ENCODE data around the gene ZBTB7C. TPM values are rescaled to one million over a fixed set of nuclear protein-coding genes. Genes with fewer than 3 reads are reported as not detected.

The ZBTB7C gene
- total and polyA plus RNA-seq, 2 of the 4 experiments (the other 2 are of a cell fraction), result not detected

DNA sequence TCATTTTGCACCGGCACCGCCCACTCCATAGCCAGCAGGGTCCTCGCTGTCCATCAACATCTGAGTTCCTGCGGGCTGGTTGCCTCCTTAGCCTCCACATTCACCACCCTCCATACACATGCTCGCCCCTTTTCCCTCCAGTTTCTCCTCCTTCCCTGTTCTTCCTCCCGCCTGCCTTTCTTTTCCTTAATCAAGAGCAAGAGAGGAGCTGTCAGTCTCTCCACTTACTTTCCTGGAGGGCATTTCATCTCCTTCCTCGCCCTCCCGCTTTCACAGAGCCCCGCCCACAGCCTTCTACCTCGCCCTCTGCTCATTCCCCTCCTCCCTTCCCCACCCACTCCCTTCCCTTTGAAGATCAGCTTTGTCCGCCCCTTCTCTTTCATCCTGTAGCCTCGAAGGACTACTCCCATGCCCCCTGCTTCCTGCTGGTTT lies 13.8 kb upstream of the ZBTB7C start:
- peak overlapping the region; percentile 62 for H2AFZ ChIP-seq (replicated peaks; ENCODE audit: low read length, poor library complexity)
- no peak overlapping the region for H4K5ac ChIP-seq (ENCODE audit: low read depth, low read length)
- peaks cover 28% of the 10 kb centered on the region for H3K27me3 ChIP-seq (ENCODE audit: control insufficient read depth, insufficient read depth, low read length)
- H4K91ac ChIP-seq (ENCODE audit: insufficient read depth, low read depth, low read length), result no peak overlapping the region
- H3K23ac ChIP-seq (ENCODE audit: low read depth, low read length), result no peak overlapping the region
- H3K4me3 ChIP-seq (ENCODE audit: insufficient read depth, low read depth, low read length), result no peak overlapping the region
- H3K9me1 ChIP-seq (ENCODE audit: insufficient read depth, low read length), result no peaks in the 10 kb centered on the region
- in situ Hi-C loops (cut with MboI; ENCODE audit: low sequenced_read_pairs), result no loop called here
- H3K56ac ChIP-seq (ENCODE audit: extremely low read depth, insufficient read depth, low read length), result no peak overlapping the region
- ATAC-seq (ENCODE audit: low read depth) (no peak), DNase-seq (no peak)
- no TSS peak for BruUV-seq (replicated peaks)
- no peak overlapping the region for H2BK5ac ChIP-seq (ENCODE audit: low read depth, low read length, poor library complexity, severe bottlenecking)
- CTCF ChIA-PET, result no interaction called here
- 9% methylated on average over 5 of the region's 12 CpGs; no CpG with 5 or more reads in 1 of the 2 experiments for WGBS, 2 experiments (ENCODE audit: extremely low coverage in 2 of 2, insufficient read length in 1 of 2)
- no peak overlapping the region for H2BK20ac ChIP-seq (ENCODE audit: low read depth, low read length)
- no peak overlapping the region for H3K9ac ChIP-seq (ENCODE audit: low read depth, low read length)
- no peak overlapping the region for H2AK5ac ChIP-seq (ENCODE audit: low read depth, low read length)
- no peak overlapping the region for H4K8ac ChIP-seq (ENCODE audit: low read depth in 2 of 2, low read length in 2 of 2)
- no peaks in the 10 kb centered on the region for H3K9me3 ChIP-seq (ENCODE audit: control insufficient read depth, insufficient read depth, low read length)
- no peak overlapping the region for H3K18ac ChIP-seq (ENCODE audit: low read depth, low read length)
- no peak overlapping the region for H2BK120ac ChIP-seq (ENCODE audit: low read depth, low read length)
- H3K79me1 ChIP-seq (ENCODE audit: low read depth in 1 of 2, low read length in 2 of 2), result no peaks in the 10 kb centered on the region
- H2AK9ac ChIP-seq (replicated peaks; ENCODE audit: low read depth, low read length, poor library complexity), result no peak overlapping the region
- no peak overlapping the region for H3K4ac ChIP-seq (ENCODE audit: low read depth, low read length)
- intact Hi-C loops (cut with micrococcal nuclease), result no loop called here
- dilution Hi-C loops (cut with HindIII; ENCODE audit: low sequenced_read_pairs, unreplicated experiment), result no loop called here
- H2BK15ac ChIP-seq (ENCODE audit: low read depth, low read length), result no peak overlapping the region
- no peak overlapping the region for H3K4me2 ChIP-seq (ENCODE audit: low read depth, low read length)
- no peak overlapping the region for H3K14ac ChIP-seq (replicated peaks; ENCODE audit: low read depth, low read length)
- no peaks in the 10 kb centered on the region for H3K4me1 ChIP-seq (ENCODE audit: control insufficient read depth, insufficient read depth, low read length)
- no peaks in the 10 kb centered on the region for H3K36me3 ChIP-seq (ENCODE audit: control insufficient read depth, insufficient read depth, low read length)
- POLR2A ChIA-PET (ENCODE audit: unreplicated experiment), result no interaction called here
- H3K27ac ChIP-seq (ENCODE audit: insufficient read depth, low read length), result no peak overlapping the region
- TF ChIP-seq MAFK (IDR thresholded peaks at IDR 0.05; ENCODE audit: low read depth, low read length), result no peak
- TF ChIP-seq RFX5 (IDR thresholded peaks at IDR 0.05; ENCODE audit: low read depth, low read length), result no peak
- TF ChIP-seq CHD1 (IDR thresholded peaks at IDR 0.05; ENCODE audit: low read depth, low read length), result no peak
- no peaks in the 10 kb centered on the region for H4K20me1 ChIP-seq (ENCODE audit: insufficient read depth, low read length)
